ENCODE data around the gene ELF1. TPM values are rescaled to one million over a fixed set of nuclear protein-coding genes. Genes with fewer than 3 reads are reported as not detected.
A peak's percentile ranks its signal among the peaks of the same experiment; 100 is the strongest.

ELF1 gene
- total RNA-seq, 4 donors from 2014 or later, result 105 to 119 (median 110) TPM

DNA sequence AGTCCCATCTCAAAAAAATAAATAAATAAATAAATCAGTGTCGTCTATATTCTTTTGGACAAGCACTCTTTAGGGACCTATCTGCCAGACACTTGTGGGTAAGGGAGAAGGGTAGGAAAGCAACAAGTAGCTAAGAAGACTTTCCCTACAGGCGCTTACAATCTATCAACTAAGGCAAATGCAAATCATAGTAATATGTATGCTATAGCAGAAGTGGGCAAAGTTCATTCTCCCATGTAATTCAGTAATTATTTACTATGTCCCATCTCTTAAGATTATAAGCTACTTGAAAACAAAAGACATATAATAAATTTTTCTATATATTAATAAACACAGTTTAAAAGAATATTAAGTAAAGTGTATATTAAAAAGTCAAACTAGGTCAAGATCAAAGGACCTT, 16.5 kb downstream of the ELF1 start:
- no peaks in the 10 kb centered on the region for H3K27me3 ChIP-seq
- peaks cover 28 to 54% of the 10 kb centered on the region in 2 donors for H3K4me1 ChIP-seq
- H3K9me3 ChIP-seq, result no peaks in the 10 kb centered on the region
- H3K4me3 ChIP-seq (replicated peaks in 1 of 3), result no peak overlapping the region
- 93 to 96% methylated on average over 2 of the region's 2 CpGs for WGBS, 2 donors
- intact Hi-C loops (cut with DNase I), result no loop called here
- H3K36me3 ChIP-seq, result no peaks in the 10 kb centered on the region
- H3K27ac ChIP-seq, result no peak overlapping the region
- no peak for DNase-seq
- no peak for TF ChIP-seq CTCF (IDR thresholded peaks at IDR 0.05)
- TF ChIP-seq POLR2A (IDR thresholded peaks at IDR 0.05), result no peak

DNA sequence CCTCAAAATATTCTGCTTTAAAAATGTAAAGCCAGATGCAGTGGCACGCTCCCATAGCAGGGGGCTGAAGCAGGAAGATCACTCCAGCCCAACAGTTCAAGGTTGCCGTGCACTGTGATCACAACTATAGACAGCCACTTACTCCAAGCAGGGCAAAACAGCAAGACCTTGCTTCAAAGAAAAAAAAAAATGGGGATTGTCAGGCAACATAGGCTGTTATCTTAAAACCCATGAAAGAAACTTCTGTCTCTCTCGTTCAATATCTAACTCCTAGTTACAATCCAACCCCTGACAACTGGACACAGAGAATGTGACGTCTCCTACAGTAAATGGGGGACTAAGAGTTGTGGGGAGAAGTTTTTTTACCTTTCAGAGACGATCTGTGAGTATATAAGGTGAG, 17.4 kb downstream of the ELF1 start:
- intact Hi-C loops (cut with DNase I), result no loop called here
- Histone ChIP-seq H3K36me3 (no peaks in the 10 kb centered on the region), H3K4me3 (replicated peaks in 1 of 3) (no peak overlapping the region), H3K27ac (no peak overlapping the region), H3K27me3 (no peaks in the 10 kb centered on the region), H3K9me3 (no peaks in the 10 kb centered on the region), H3K4me1 (peaks cover 36 to 45% of the 10 kb centered on the region in 2 donors)
- DNase-seq, result no peak
- 92 to 94% methylated on average over 5 of the region's 5 CpGs for WGBS, 2 donors
- no peak for TF ChIP-seq POLR2A (IDR thresholded peaks at IDR 0.05)
- TF ChIP-seq CTCF (IDR thresholded peaks at IDR 0.05), result no peak

DNA sequence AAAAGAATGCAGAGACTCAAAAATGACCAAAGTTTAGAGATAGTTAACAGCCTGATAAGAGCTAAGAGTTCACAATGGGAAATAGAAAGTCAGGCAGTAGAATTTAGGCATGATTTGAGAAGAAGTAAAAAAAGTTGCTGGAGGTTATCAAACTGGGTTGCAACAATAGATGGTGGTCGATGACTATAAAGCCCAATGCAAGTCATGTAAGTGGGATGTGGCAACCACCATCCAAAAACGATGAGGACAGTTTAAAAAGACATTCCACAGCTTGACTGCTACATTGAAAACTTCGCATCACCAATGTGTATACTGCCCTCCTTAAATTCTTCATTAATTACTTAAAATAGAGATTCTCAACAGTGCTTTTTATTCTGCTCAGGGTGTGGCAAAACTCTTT, 19.7 kb downstream of the ELF1 start:
- Histone ChIP-seq H3K27ac (no peak overlapping the region), H3K9me3 (no peaks in the 10 kb centered on the region), H3K36me3 (no peaks in the 10 kb centered on the region), H3K27me3 (no peaks in the 10 kb centered on the region), H3K4me3 (replicated peaks in 1 of 3) (no peak overlapping the region), H3K4me1 (peaks cover 32 to 46% of the 10 kb centered on the region in 2 donors)
- WGBS, 2 donors, result 79 to 86% methylated on average over 3 of the region's 3 CpGs
- no peak for DNase-seq
- intact Hi-C loops (cut with DNase I), result loop anchor here (10.0 kb wide), 1 partner anchor 55 kb away; no protein-coding TSS in a partner anchor
- no peak for TF ChIP-seq POLR2A (IDR thresholded peaks at IDR 0.05)
- TF ChIP-seq CTCF (IDR thresholded peaks at IDR 0.05), result no peak

DNA sequence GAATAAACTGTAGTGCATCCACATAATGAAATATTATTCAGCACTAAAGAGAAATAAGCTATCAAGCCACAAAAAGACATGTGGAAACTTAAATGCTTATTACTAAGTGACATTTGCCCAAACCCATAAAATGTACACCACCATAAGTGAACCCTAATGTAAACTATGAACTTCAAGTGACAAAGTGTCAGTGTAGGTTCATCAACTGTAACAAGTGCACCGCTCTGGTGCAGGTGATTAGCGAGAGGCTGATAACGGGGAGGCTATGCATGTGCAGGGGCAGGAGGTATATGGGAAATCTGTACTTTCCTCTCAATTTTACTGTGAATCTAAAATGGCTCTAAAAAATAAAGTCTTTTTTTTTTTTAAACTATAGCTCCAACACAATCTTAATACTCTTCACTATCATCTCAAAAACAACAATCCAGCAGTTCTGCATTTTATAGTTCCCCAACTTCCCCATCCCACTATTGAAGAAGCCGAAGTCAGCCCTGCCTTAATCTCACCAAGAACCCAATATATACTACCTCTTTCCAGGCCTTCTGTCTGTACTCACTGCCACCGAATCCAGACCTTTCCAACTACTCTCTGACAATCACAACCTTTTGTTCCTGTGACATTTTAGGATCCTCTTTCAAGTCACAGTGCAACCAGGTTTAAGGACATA, 22.6 kb downstream of the ELF1 start:
- H3K4me3 ChIP-seq (replicated peaks in 1 of 3), result no peak overlapping the region
- no peak for TF ChIP-seq POLR2A (IDR thresholded peaks at IDR 0.05)
- no peak for TF ChIP-seq CTCF (IDR thresholded peaks at IDR 0.05)
- intact Hi-C loops (cut with DNase I), result loop anchor here (10.0 kb wide), 1 partner anchor 58 kb away; no protein-coding TSS in a partner anchor
- peaks cover 45 to 53% of the 10 kb centered on the region in 2 donors for H3K4me1 ChIP-seq
- H3K27me3 ChIP-seq, result no peaks in the 10 kb centered on the region
- H3K36me3 ChIP-seq, result no peaks in the 10 kb centered on the region
- H3K27ac ChIP-seq, result peak overlapping the region in 1 of 3 donors; percentile 97
- no peak for DNase-seq
- WGBS, 2 donors, result 93 to 94% methylated on average over 5 of the region's 5 CpGs
- H3K9me3 ChIP-seq, result no peaks in the 10 kb centered on the region

DNA sequence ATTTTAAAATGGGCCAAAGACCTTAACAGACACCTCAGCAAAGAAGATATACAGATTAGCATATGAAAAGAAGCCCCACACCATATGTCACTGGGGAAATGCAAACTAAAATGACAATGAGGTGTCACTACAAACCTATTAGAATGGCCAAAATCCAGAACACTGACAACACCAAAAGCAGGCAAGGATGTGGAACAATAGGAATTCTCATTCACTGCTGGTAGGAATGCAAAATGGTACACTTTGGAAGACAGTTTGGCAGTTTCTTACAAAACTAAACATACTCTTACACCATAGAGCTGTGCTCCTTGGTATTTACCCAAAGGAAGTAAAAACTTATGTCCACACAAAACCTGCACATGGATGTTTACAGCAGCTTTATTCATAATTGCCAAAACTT, 23.1 kb downstream of the ELF1 start:
- Histone ChIP-seq H3K27me3 (no peaks in the 10 kb centered on the region), H3K4me3 (replicated peaks in 1 of 3) (no peak overlapping the region), H3K27ac (peak overlapping the region in 2 of 3 donors; percentile 93 to 97), H3K36me3 (no peaks in the 10 kb centered on the region), H3K4me1 (peaks cover 45 to 57% of the 10 kb centered on the region in 2 donors), H3K9me3 (no peaks in the 10 kb centered on the region)
- DNase-seq, result no peak
- TF ChIP-seq CTCF (IDR thresholded peaks at IDR 0.05) (no peak), POLR2A (IDR thresholded peaks at IDR 0.05) (no peak)
- intact Hi-C loops (cut with DNase I), result loop anchor here (10.0 kb wide), 1 partner anchor 59 kb away; no protein-coding TSS in a partner anchor
